HG03108 (cell line): Measurements from ENCODE around the gene PRDM1.

Experiments used
- ATAC-seq: cut with Tn5 transposase; IDR thresholded peaks from one replicate; pipeline ENCODE4 v1.9.1; 2021; ENCODE audit warnings: moderate library complexity; ENCODE audit not compliant: unreplicated experiment

PRDM1 gene

GRCh38 chr6:106094964-106095335 is 8.8 kb downstream of the PRDM1 start:
- ATAC-seq = no peak

- peak; percentile 53 for ATAC-seq
Measured at GRCh38 chr6:106097411-106098231, 11.5 kb downstream of the PRDM1 start.

- peak; percentile 23 for ATAC-seq
Measured at GRCh38 chr6:106098383-106099234, 12.5 kb downstream of the PRDM1 start.

GRCh38 chr6:106099235-106099537 is 13.1 kb downstream of the PRDM1 start:
- no peak for ATAC-seq

- ATAC-seq = no peak
Measured at GRCh38 chr6:106100755-106101154, 14.6 kb downstream of the PRDM1 start.

GRCh38 chr6:106101466-106101865 is 15.3 kb downstream of the PRDM1 start:
- ATAC-seq = no peak

GRCh38 chr6:106102034-106102433 is 15.9 kb downstream of the PRDM1 start:
- peak; percentile 56 for ATAC-seq

GRCh38 chr6:106102967-106103727 is 17.0 kb downstream of the PRDM1 start:
- no peak for ATAC-seq

- peak; percentile 48 for ATAC-seq
Measured at GRCh38 chr6:106103728-106104109, 17.6 kb downstream of the PRDM1 start.

GRCh38 chr6:106104476-106104875 is 18.3 kb downstream of the PRDM1 start:
- ATAC-seq = no peak

GRCh38 chr6:106104941-106105340 is 18.8 kb downstream of the PRDM1 start:
- ATAC-seq = no peak

GRCh38 chr6:106105493-106105892 is 19.4 kb downstream of the PRDM1 start:
- no peak for ATAC-seq

GRCh38 chr6:106106276-106107042 is 20.3 kb downstream of the PRDM1 start:
- no peak for ATAC-seq

- no peak for ATAC-seq
Measured at GRCh38 chr6:106107043-106107613, 21.0 kb downstream of the PRDM1 start.

GRCh38 chr6:106108129-106108528 is 22.0 kb downstream of the PRDM1 start:
- ATAC-seq = no peak

- ATAC-seq = no peak
Measured at GRCh38 chr6:106109029-106109428, 22.9 kb downstream of the PRDM1 start.

- ATAC-seq = no peak
Measured at GRCh38 chr6:106110164-106110826, 24.2 kb downstream of the PRDM1 start.

GRCh38 chr6:106112433-106112832 is 26.3 kb downstream of the PRDM1 start:
- ATAC-seq = no peak

- no peak for ATAC-seq
Measured at GRCh38 chr6:106113256-106113959, 27.3 kb downstream of the PRDM1 start.
